DMS153 (cell line): Measurements from ENCODE around the gene ATG16L1.
A peak's percentile ranks its signal among the peaks of the same experiment; 100 is the strongest.

Source experiments
- DNase-seq: peaks from one replicate; lab custom pipeline; 2025; lab: John Stamatoyannopoulos, UW

The ATG16L1 gene

DNA sequence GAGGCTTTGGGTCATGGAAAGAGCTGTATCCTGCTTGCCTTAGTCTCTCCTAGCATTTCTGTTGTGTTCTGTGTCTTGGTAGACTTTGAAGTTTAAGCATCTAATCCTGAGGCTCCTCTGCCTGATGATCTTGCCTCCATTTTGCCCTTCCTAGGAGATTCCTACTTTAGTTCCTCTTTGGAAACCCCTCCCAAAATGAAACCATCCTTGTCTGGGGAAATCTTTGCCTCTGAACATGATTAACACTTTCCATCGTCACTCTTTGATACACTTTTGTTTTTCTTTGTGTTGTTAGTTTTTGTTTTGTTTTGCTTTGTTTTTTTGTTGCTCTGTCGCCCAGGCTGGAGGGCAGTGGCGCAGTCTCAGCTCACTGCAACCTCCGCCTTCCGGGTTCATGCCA lies 9.2 kb downstream of the ATG16L1 start:
- no peak for DNase-seq

DNA sequence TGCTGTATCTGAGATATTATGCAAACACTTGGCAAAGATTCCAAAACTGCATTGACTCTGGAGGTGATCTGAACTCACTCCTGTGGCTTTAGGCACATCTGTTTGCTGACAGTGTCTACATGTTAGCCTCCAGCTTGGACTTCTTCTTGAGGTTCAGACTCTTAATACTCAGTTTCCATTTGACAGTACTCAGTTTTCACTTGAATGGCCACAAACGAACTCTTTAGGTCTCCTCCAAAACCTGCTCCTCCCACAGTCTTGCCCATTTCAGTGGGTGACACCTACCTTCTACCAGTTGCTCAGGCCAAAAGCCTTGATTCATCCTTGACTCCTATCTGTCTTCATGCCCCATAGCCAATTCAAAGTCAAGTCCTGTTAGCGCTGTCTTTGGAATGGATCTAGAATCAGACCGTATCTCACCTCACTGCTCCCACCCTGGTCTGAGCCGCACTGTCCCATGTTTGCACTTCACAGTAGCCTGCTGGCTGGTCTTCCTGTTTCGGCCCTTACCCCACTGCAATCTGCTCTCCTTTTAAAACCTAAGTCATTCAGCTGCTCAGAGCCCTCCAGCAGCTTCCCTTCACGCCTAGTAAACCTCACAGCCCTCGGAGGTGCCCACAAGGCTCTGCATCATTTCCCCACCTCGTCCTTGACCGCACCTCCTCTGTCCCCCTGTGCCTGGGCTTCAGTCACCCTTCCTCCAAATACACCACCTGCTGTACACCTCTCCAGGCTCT lies 10.5 kb downstream of the ATG16L1 start:
- no peak for DNase-seq

GRCh38 chr2:233262562-233262961 lies 11.1 kb downstream of the ATG16L1 start:
- no peak for DNase-seq

GRCh38 chr2:233263045-233263570 lies 11.6 kb downstream of the ATG16L1 start:
- DNase-seq = no peak

- DNase-seq = no peak
Measured at GRCh38 chr2:233264667-233265066, 13.2 kb downstream of the ATG16L1 start.

DNA sequence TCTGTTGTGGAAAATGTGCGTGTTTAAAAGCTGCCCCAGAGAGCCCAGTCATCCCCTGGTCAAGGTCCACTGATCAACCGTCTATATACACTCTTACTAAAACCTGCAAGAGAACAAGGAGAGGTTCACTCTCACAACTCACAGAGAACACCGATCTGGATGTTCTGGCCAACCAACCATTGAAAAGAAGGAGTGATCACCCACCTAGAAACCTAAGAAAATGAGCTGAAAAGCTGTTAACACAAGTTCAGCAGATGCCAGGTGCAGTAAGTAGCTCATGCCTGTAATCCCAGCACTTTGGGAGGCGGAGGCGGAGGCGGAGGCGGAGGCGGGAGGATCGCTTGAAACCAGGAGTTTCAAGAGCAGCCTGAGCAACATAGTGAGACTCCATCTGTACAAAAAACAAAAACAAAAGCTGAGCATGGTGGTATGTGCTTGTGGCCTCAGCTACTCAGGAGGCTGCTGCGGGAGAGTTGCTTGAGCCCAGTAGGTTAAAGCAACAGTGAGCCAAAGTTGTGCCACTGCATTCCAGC lies 14.5 kb downstream of the ATG16L1 start:
- DNase-seq = no peak

DNA sequence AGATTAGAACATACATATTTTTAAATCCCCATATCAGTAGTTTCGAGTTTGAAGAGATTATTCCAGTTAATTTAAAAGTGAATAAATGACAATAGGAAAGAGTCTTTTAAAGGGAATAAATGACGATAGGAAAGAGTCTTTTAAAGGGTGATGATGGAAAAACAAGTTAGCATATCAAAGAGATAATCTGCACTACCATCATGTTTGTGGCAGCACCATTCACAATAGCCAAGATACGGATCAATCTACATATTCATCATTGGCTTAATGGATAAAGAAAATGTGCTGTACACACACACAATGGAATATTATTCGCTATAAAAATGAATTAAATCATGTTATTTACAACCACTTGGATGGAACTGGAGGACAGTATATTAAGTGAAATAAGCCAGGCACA lies 15.0 kb downstream of the ATG16L1 start:
- DNase-seq = no peak

- no peak for DNase-seq
Measured at GRCh38 chr2:233267516-233268245, 16.2 kb downstream of the ATG16L1 start.

DNA sequence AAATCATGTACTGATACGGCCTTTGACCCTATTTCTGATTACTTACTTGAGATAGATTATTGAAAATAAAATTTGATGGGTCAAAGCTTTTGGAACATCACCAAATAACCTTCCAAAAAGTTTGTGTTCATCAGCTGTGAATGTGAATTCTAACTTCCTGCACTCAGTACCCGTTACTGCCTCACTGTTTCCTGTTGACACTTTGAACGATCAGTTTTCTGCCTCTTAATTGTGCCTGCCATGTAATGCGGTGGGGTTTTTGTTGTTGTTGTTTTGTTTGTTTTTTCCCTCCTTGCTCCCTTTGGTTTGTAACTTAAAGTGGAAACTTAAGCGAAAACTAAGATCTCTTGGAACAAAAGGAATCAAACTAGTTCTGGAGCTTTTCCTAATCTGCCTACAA lies 18.9 kb downstream of the ATG16L1 start:
- DNase-seq = no peak

GRCh38 chr2:233270951-233271350 lies 19.5 kb downstream of the ATG16L1 start:
- no peak for DNase-seq

- no peak for DNase-seq
Measured at GRCh38 chr2:233271693-233272092, 20.2 kb downstream of the ATG16L1 start.

GRCh38 chr2:233273120-233273519 lies 21.6 kb downstream of the ATG16L1 start:
- no peak for DNase-seq

GRCh38 chr2:233275223-233275622 lies 23.8 kb downstream of the ATG16L1 start:
- DNase-seq = no peak

GRCh38 chr2:233278921-233279320 lies 27.4 kb downstream of the ATG16L1 start:
- no peak for DNase-seq

GRCh38 chr2:233280114-233280693 lies 28.7 kb downstream of the ATG16L1 start:
- no peak for DNase-seq

- DNase-seq = no peak
Measured at GRCh38 chr2:233281553-233281952, 30.1 kb downstream of the ATG16L1 start.

DNA sequence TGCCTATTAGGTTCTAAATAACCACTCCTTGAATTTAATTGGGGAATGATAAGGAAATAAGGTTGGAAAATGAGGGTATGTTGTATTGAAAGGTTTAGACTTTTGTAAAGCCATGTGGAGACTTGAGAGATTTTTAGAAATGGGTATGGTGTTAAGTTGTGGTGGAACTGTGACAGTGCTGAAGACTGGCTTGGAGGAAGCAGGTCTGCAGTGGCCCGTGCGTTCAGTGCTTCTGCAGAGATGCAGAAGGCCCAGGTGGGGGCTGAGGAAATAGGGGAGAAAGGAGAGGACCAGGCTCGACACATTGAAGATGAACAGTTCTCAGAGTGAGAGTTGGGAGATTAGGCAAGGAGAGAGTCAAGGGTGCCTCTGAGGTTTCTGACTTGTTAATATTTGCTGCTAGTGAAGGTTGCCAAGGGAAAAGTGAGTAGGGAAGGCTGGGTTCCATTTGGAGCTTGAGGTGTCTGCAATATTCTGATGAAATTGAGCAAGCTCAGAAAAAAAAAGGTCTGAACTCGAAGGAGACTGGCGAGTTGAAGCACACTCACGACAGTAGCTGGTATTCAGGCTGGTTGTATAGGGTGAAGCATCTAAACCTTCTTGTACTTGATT lies 30.6 kb downstream of the ATG16L1 start:
- no peak for DNase-seq

DNA sequence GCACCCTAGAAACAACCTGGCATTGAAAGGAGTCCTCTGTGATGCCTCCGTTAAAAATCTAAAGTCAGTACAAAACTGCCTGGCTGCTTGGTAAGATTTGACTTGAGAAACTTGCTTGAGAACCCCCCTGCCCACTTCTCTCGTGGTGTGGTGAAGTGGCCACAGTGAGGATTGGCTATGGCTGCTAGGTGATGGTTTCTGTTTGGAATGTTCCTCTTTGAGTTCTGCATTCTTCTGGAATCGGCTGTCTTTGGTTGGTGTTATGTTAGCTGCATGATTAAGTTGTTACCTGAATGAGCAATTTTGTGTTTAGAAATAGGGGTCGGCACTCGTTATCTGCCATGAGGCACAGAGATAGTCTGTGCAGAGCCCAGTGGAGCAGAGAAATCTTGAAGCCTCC lies 34.4 kb downstream of the ATG16L1 start:
- no peak for DNase-seq

- no peak for DNase-seq
Measured at GRCh38 chr2:233287871-233288270, 36.4 kb downstream of the ATG16L1 start.

DNA sequence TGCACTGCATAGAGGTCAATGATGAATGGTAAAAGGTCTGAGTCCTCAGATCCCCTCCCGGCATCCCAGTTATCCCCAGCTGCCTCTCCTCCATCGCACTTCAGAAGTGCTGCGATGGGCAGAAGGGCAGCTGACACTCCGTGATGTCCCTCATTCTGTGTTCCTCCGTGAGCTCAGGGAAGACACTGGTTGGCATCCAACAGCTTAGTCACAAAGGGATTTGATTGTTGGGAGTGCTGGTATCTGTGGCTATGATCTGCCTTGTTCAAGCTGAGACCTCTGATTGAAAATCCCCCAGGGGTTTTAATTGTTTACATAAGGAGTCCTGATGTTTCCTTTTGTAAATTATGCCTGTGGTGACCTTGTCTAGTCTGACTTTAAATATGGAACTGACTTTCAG lies 37.2 kb downstream of the ATG16L1 start:
- DNase-seq = peak; percentile 32

- no peak for DNase-seq
Measured at GRCh38 chr2:233289648-233290047, 38.2 kb downstream of the ATG16L1 start.
